ENCODE results near the gene TMEM87B. TPM values are rescaled to one million over a fixed set of nuclear protein-coding genes. Genes with fewer than 3 reads are reported as not detected.

Gene TMEM87B
- total and polyA plus RNA-seq, 10 of the 15 experiments (the other 5 are each of a cell fraction or from before 2014, with no cell fraction given): 5.7 to 20.6 (median 12.3) TPM

- TF ChIP-seq ZBED1 (IDR thresholded peaks at IDR 0.05; ENCODE audit: borderline replicate concordance): no peak
- no peak for TF ChIP-seq HDAC2 (IDR thresholded peaks at IDR 0.05)
- TF ChIP-seq MYC (IDR thresholded peaks at IDR 0.05; ENCODE audit: insufficient read depth, insufficient read length, insufficient replicate concordance, low read length, severe bottlenecking): peak; percentile 41
- TF ChIP-seq BHLHE40 (IDR thresholded peaks at IDR 0.05; ENCODE audit: borderline replicate concordance in 1 of 2, low read depth in 2 of 2, low read length in 1 of 2): peak; percentile 90 to 94
- TF ChIP-seq, protein P1, sequence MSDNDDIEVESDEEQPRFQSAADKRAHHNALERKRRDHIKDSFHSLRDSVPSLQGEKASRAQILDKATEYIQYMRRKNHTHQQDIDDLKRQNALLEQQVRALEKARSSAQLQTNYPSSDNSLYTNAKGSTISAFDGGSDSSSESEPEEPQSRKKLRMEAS (IDR thresholded peaks at IDR 0.05; ENCODE audit: low read depth, low read length): no peak
- TF ChIP-seq, protein P2, sequence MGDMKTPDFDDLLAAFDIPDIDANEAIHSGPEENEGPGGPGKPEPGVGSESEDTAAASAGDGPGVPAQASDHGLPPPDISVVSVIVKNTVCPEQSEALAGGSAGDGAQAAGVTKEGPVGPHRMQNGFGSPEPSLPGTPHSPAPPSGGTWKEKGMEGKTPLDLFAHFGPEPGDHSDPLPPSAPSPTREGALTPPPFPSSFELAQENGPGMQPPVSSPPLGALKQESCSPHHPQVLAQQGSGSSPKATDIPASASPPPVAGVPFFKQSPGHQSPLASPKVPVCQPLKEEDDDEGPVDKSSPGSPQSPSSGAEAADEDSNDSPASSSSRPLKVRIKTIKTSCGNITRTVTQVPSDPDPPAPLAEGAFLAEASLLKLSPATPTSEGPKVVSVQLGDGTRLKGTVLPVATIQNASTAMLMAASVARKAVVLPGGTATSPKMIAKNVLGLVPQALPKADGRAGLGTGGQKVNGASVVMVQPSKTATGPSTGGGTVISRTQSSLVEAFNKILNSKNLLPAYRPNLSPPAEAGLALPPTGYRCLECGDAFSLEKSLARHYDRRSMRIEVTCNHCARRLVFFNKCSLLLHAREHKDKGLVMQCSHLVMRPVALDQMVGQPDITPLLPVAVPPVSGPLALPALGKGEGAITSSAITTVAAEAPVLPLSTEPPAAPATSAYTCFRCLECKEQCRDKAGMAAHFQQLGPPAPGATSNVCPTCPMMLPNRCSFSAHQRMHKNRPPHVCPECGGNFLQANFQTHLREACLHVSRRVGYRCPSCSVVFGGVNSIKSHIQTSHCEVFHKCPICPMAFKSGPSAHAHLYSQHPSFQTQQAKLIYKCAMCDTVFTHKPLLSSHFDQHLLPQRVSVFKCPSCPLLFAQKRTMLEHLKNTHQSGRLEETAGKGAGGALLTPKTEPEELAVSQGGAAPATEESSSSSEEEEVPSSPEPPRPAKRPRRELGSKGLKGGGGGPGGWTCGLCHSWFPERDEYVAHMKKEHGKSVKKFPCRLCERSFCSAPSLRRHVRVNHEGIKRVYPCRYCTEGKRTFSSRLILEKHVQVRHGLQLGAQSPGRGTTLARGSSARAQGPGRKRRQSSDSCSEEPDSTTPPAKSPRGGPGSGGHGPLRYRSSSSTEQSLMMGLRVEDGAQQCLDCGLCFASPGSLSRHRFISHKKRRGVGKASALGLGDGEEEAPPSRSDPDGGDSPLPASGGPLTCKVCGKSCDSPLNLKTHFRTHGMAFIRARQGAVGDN (IDR thresholded peaks at IDR 0.05): no peak
- no peak for TF ChIP-seq CHD1 (IDR thresholded peaks at IDR 0.05; ENCODE audit: low read depth, low read length)
- TF ChIP-seq FOS (IDR thresholded peaks at IDR 0.05; ENCODE audit: borderline replicate concordance, extremely low read depth, insufficient read length): no peak
- no peak for TF ChIP-seq NFYA (IDR thresholded peaks at IDR 0.05; ENCODE audit: borderline replicate concordance, low read depth, low read length)
- peak; percentile 93 for TF ChIP-seq NBN (IDR thresholded peaks at IDR 0.05)
- TF ChIP-seq, protein P3, sequence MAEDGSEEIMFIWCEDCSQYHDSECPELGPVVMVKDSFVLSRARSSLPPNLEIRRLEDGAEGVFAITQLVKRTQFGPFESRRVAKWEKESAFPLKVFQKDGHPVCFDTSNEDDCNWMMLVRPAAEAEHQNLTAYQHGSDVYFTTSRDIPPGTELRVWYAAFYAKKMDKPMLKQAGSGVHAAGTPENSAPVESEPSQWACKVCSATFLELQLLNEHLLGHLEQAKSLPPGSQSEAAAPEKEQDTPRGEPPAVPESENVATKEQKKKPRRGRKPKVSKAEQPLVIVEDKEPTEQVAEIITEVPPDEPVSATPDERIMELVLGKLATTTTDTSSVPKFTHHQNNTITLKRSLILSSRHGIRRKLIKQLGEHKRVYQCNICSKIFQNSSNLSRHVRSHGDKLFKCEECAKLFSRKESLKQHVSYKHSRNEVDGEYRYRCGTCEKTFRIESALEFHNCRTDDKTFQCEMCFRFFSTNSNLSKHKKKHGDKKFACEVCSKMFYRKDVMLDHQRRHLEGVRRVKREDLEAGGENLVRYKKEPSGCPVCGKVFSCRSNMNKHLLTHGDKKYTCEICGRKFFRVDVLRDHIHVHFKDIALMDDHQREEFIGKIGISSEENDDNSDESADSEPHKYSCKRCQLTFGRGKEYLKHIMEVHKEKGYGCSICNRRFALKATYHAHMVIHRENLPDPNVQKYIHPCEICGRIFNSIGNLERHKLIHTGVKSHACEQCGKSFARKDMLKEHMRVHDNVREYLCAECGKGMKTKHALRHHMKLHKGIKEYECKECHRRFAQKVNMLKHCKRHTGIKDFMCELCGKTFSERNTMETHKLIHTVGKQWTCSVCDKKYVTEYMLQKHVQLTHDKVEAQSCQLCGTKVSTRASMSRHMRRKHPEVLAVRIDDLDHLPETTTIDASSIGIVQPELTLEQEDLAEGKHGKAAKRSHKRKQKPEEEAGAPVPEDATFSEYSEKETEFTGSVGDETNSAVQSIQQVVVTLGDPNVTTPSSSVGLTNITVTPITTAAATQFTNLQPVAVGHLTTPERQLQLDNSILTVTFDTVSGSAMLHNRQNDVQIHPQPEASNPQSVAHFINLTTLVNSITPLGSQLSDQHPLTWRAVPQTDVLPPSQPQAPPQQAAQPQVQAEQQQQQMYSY (CRISPR knock-in tag; IDR thresholded peaks at IDR 0.05): no peak
- no peak for TF ChIP-seq MTA2 (IDR thresholded peaks at IDR 0.05; ENCODE audit: low read depth)
- TF ChIP-seq ATF7 (IDR thresholded peaks at IDR 0.05; ENCODE audit: low read depth): 0 out of 2 replicates have a peak, but pooled peaks have one; percentile 15
- TF ChIP-seq MXI1 (IDR thresholded peaks at IDR 0.05; ENCODE audit: low read depth, low read length): peak; percentile 25
- peak; percentile 64; the same call in 1 of the 2 replicates for TF ChIP-seq ZNF207 (IDR thresholded peaks at IDR 0.05; ENCODE audit: borderline replicate concordance)
- no peak for TF ChIP-seq TCF7 (IDR thresholded peaks at IDR 0.05; ENCODE audit: borderline replicate concordance)
- peak; percentile 81; the same call in 1 of the 2 replicates for TF ChIP-seq DPF2 (IDR thresholded peaks at IDR 0.05)
- TF ChIP-seq SRF (IDR thresholded peaks at IDR 0.05; ENCODE audit: low read depth in 2 of 2, low read length in 2 of 2): 0 out of 4 replicates have a peak, but pooled peaks of 1 of the 2 experiments have one; percentile 9
Measured at GRCh38 chr2:112054847-112055729, at the start of gene TMEM87B (continued).
